Left renal pelvis (tissue), 4 donors: Measurements from ENCODE around the gene HDAC4. TPM values are rescaled to one million over a fixed set of nuclear protein-coding genes. Genes with fewer than 3 reads are reported as not detected.

ENCODE experiments used
- DNase-seq, 4 donors: peaks; one replicate each; pipeline ENCODE4 v3.0.0-alpha.2; 2013; ENCODE audit warnings: low read depth in 4 of 4, low spot score in 3 of 4
- polyA plus RNA-seq, 4 donors: library from polyadenylated mRNA; unstranded; fragments of 120-200 nt; gene quantifications; one replicate each; pipeline ENCODE4 v1.2.1, GENCODE V29; 2013; ENCODE audit not compliant: insufficient read length in 4 of 4

Gene HDAC4
- polyA plus RNA-seq, 4 donors = 12.9 to 15.4 (median 14.4) TPM

DNA sequence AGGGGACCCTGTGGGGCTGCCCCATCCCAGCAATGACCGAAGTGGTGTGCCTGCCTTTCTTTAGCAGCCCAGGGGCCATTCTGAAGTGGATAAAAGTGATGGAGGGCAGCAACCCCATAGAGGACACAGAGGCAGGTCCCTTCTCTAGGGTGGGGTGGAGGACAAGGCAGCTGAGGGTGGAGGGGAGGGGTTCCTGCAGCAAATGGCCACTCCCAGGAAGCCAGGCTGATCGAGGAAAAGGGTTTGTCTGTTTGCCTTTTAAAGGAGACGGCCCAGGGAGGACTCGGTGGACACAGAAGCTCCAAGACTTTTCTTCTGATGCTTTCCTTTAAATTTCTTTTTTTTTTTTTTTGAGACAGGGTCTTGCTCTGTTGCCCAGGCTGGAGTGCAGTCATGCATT is 280.2 kb downstream of the HDAC4 start:
- DNase-seq = no peak

DNA sequence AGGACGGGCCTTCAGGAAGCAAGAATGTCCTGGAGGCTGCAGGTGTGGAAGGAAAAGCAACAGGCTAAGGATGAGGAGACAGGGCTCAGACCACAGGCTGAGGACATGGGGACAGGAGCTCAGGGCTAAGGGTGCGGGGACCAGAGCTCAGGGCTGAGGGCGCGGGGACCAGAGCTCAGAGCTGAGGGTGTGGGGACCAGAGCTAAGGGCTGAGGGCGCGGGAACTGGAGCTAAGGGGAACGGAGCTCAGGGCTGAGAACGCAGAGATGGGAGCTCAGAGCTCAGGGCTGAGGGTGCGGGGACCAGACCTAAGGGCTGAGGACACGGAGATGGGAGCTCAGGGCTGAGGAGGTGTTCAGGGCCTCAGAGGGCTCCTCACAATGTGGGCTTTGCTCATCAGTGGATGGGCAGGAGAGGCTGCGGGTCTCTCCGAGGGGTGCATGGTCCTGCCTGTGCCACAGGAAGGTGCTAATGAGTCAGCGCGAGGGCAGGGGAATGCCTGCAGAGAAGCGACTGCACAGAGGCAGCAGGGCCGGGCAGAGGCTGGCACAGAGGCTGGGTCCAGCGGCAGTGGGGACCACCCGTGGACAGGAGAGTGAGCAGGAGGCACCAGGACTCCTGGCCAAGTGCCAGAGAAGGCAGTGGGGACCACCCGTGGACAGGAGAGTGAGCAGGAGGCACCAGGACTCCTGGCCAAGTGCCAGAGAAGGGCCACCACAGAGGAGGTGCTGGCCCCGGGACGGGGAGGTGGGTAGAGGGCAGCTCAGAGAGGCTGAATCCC is 281.3 kb downstream of the HDAC4 start:
- no peak for DNase-seq

DNA sequence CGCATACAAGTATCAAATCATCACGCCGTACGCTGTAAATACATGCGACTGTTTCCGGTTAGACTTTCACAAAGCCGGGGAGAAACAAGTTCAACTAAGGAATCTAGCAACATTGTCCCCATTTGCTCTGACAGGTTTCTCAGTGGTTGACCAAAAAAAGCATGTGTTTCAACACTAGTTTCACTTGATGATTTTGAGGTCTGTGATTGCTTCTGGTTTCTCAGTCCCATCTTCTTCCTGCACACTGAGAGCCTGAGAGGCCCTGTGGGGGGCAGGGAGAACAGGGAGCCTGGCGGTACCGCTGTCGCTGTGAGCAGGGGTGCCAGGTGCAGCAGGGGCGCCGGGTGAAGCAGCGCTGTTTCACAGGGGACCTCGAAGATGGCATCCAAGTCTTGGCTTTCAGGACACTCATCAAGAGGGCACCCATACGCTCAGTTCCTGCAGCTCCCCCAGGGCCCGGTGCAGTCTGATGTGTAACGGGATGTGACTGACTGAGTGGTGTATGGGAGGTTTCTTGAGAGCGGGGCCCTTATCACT is 282.1 kb downstream of the HDAC4 start:
- DNase-seq = no peak

DNA sequence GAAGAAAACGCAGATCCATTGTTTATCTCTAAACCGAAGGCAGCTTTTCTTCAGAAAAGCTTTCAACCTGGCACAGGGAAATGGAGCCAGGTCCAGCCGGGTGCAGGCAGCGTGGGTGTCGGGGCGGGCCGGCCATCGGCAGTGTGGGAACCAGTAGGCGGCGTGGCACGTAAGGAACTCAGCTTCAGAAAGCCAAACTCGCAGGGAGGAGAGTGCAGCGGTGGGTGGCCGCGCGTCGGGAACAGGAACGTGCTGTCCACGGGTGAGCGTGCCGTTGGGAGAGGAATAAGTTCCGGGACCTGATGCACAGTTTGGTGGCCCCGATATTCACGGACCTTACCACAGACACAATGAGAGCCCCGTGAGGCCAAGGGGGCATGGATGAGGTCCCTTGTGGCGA is 282.6 kb downstream of the HDAC4 start:
- no peak for DNase-seq

DNA sequence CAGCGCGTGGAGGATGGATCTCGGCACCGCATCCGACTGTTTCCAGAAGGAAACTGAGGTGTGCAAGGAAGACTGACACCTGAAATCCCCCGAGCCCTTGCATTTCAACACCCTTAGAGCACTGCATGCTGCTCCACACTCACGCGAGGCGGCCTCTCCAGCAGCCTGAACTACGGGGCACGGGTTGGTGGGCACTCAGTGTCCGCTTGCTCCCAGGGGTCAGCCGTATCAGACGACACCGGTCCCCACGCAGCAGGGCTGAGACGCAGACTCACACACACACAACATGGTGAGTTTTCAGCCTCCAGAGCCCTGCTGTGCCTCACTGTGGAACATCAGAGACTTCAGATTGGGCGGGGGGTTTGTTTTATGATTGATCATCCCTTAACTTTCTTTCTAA is 283.0 kb downstream of the HDAC4 start:
- DNase-seq = no peak

DNA sequence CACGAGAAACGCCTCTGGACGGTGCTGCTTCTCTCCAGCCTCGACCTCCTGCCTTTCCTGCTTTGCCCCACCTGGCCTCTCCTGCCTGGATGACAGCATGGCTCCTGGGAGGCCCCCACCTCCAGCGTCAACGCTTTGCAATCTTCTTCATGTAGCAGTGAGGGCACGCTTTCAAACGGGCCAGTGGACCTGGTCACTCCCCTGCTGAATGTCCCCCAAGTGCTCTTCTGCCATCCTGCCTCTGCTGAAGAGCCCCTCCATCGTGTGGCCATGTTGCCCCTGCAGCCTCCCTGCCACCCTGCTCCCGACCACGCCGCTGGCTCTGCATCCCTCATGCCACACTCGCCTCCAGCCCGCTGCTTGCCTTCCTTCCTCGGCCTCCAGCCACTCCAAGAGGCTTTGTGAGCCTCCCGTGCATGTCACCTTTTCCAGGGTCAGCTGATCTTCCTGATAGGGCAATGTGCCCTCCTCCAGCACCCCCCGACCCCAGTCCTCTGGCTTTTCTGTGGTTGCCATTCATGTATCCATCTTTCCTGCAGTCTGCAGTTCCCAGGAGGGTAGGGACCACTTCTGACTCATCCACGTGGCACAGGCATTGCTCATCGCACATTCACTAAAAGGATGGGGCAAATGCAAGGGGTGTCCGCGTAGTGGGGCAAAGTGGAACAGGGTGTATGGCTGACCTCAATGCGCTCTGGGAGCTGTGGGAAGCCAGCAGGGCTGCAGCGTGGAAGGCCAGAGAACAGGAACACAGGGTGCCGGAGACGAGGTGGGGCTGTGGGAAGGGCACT is 284.2 kb downstream of the HDAC4 start:
- no peak for DNase-seq

DNA sequence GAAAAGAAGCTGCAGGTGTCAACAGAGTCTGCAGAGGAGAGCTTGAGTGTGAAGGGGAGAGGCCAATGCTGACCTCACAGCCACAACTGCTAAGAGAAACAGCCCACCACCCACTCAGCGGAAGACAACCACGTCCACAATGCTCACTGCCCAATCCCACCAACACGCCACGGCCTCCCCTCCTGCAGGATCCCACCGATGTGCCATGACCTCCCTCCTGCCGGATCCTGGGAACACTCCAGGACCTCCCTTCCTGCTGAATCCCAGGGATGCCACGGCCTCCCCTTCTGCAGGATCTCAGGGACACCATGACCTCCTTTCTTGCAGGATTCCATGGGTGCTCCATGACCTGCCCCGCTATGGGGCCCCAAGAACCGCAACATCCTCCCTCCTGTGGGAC is 285.2 kb downstream of the HDAC4 start:
- no peak for DNase-seq

DNA sequence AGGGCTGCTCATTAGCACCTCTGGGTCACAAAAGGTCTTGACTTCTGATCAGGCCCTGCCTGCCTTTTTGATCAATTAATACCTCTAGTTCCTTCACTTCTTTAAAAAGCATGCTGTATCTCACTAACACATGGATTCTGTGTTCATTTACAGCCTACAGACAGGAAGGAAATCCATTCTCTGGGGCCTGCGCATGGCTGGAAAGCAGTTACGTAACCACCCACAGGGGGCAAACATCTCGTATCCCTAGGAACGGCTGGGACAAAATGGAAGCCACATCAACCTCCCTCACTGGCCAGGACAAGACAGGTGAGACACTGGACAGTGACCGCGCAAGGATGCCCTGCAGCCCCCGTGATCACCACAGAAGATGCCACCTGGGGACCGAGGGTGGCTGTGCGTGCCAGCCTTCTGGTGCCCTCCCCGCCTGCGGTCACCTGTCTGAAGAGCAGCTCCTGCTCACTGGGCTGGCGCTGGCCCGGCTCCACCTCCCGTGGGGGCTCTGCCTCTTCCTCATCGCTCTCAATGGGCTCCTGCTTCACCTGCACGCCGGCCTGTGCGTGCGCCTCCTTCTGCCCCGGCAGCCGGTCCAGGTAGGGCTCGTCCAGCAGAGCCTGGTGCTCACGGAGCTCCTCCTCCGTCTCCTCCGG is 286.1 kb downstream of the HDAC4 start:
- DNase-seq = no peak

DNA sequence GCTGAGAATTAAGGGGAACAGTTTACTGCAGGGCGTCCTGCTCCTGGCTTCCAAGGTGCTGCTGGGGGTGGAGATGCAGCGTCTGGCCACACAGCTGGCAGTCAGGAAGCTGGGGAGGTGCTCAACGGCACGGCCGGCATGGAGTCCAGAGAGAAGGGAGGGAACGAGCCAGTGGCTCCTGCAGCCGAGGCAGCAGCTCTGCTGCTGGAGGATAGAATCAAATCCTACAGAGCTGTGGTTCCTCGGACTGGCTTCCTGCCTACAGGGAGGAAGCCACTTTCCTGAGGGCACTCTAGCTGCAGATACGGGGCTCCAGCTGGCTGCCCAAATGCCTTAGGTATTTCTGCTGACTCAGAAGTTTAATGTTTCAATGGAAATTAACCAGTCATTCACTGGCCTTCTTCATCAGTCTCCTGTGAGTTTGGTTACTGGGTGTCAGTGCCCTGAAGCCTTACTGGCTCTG is 286.7 kb downstream of the HDAC4 start:
- no peak for DNase-seq

DNA sequence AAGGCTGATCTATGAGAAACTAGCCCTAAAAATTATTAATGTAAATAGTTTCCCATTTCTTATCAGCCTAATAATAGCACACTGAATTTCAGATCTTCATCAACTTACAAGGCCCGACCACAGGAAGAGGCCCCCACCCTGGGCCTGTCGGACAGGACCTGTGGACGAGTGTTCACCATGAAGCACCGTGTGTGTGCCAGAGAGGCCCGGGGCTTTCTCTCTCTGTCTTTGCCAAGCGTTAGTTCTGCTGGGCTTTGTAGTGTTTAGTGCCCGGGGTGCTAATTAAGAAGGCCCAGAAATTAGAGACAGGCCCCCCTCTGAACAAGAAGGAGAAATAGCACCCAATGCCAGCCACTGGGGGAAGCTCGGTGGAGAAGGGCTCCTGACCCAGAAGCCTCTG is 287.2 kb downstream of the HDAC4 start:
- DNase-seq = no peak

DNA sequence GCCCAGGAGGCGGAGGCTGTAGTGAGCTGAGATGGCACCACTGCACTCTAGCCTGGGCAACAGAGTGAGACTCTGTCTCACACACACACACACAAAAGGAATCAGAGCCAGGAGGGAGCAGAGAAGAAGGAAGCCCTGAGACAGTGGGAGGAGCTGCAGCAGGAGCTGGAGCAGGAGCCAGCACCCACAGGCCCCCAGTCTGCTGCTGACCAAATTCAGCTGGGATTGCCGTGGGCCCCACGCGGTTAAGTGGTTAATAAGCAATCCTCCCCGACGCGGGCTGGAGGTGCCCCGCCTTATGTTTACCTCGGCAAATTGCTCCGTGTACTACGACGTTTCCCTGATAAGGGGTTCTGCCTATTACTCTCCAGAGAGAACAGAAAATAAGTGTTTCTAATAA is 287.6 kb downstream of the HDAC4 start:
- DNase-seq = no peak

DNA sequence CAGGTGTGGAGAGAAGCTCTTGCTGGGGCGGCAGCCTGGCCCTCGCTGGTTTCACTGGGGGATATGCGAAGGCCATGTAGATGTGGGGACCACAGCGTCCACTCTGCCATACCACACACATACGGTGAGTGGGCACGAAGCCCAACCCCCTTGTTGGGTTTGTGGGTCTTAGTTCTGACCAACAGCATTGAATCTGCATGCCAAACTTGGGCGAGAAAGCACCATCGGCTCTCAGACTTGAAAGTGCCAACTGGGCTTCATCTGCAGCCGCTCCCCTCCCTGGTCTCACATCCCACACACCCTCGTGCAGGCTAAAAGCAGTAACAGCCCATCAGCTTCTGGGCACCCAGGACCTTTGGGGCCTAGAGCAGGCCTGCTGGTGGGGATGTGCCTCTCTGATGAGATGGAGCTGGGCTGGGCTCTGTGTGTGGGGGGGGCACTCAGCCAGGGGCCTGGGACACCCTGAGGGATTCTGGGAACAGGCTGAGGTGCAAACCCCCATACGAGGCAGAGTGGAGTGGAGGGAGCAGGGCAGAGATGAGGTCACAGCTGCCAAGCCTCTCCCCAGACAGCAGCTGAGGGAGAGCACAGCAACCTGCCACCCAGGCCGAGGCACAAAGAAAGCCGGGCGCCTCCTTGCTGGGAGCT is 288.6 kb downstream of the HDAC4 start:
- DNase-seq = no peak

DNA sequence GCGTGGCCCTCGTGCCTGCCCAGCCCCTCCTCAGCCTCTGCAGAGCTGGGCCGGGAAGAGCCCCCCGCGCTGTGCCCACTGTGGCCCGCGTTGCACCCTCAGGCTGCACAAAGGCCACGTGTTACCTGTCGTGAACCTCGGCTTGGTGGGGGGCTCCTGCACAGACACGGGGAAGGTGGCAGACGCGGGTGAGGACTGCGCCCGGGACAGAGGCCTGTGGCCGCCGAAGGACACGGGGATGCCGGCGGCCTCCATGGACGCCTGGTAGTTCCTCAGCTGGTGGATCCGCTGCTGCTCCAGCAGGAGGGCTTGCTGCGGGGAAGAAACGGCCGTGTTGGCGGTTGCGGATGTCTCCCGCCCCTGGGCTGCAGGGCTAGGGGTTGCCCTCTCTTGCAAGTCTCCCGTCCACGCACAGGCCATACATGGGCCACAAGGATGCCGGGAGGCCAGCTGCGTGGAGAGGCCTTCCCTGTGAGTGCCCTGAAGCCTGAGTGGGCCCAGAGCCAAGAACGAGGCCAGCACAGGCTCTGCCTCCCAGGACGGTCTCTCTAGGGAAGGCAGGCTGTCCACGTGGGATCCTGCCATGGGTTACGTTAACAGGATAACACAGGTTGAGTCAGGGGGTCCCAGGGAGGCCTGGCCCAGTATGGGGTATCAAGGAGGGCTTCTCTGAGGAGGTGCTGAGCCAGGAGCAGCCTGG is 289.3 kb downstream of the HDAC4 start:
- DNase-seq = no peak

DNA sequence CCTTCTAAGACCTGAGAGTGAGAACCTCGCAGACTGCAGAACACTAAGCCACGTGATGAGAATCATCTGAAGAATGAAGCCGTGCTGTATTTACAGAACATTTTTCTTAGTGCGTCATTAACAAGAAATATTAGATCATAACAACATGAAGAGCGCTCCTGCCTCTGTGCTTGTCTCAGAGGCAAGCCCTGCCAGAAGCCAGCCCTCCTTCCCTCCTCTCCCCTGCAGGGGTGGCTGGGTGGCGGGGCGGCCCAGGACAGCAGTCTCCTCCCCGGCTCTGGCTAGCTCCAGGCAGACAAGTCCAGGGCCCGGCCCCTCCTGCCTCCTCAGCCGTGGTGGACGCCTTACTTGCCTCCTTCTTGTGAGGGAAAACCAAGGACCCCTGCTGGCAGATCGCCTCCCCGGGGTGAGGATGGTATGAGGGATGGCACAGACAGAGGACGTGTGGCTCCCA is 290.2 kb downstream of the HDAC4 start:
- DNase-seq = no peak

DNA sequence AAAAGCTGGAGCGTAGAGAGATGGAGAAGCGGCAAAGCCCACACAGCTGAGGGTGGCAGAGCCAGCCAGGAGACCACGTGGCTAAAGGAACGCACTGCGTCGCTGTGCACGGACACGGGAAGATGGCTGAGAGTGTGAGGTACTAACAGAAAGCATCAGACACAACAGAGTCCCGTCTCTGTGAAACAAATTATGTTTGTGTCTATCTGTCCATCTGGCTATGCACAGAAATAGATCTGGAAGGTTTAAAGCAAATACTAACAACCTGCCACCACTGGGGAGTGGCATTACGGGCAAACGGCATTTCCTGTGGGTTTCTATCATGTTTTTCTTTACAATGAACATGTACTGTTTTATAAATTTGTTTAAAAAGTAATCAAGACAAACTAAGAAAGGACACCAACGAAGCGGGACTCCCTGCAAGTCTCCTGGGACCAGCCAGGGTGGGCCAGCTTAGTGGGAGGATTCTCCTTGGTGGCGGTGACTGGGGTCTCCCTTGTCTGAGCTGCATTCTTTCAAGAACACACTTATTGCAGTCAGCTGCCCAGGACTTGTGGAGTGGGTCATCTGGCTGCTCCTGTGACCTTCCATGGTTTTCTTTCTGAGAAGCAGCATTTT is 290.8 kb downstream of the HDAC4 start:
- no peak for DNase-seq

DNA sequence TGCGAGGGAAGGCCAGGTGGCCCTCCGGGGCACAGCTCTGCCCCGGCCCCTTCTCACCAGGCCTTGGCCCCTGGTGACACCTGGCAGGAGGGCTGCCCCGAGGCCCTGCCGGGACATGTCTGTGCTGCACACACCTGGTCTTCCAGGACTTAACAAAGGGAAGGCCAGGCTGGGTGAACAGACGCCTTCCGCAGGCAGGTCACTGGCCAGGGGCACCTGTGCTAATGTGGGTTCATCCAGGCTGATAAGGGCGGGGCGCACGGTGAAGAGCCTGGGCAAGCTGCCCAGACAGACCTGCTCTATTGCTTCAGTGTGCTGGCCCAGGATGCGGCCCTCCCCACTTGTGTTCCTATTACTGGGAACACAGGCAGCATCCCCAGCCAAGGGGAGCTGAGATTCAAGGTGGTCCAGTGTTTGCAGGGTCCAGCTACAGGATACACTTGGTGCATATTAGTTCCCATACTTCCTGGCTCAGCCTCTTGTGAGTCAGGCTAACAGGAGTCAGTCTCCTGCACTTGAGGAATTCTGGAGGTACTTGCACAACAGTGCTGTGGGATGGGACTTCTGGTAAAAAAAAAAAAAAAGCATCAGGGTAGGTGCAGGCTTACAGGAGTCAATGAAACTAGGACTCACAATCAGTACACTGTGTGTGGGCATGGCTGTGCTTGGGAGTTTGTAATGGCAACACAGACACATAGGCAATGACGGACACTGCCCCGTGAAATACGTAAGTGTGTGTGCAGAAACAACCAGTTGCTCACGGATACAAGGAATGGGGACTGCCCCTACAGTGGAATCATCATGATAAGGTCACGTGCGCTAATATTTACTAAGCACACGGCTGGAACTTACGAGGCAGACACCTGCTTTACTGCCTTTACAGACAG is 291.5 kb downstream of the HDAC4 start:
- DNase-seq = no peak

DNA sequence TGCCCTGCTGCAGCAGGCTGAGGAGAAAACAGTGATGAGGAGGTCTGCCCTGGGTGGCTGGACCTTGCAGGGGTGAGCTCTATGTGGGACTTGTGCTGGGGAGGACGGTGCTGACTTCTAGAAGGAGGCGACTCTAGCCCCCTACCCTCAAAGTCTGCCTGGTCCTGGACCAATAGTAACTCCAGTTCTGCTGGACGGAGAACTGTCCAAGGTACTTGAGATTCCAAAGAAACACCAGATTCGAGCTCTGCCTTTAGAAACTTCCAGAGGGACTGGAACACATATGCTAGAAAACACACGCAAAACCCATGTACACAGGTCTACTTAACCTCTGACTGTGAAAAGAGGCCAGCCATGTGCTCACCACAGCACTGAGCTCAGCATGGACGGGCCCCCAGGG is 292.4 kb downstream of the HDAC4 start:
- no peak for DNase-seq

DNA sequence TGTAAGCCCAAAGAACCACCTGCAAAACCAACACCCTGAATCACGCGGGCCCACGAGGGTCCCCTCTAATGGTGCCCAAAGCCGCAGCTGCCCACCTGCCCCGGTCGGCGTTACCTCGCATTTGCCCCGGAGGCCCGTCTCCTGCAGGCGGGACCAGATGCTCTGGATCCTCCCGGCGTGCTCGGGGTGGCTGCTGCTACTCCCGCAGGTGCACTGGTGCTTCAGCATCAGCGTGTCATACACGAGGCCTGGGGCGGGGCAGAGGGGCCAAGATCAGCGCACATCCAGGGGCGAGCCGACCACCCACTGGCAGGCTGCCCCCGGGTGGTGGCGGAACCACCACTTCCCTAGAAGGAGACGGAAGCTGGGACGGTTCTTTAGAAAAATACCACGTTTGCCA is 292.9 kb downstream of the HDAC4 start:
- DNase-seq = no peak

DNA sequence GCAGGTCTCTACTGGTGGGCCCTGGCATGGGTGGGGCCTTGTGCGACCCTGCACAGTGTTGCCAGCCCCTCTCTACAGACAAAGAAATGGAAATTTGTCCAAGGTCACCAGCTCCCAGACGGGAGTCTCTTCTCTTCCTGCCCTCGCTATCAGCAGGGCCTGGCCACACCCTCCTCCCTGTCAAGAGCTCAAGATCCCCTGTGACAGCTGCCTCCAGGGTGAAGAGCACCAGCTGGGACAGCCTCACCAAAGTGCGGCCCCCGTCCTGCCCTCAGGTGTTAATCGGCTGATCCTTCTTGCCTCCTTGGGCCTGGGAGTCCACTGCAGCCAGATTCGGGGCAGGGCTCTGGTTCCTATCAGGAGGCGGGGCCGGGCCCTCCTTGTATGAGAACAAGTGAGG is 293.9 kb downstream of the HDAC4 start:
- no peak for DNase-seq
